Neural cell (in vitro differentiated cells): ENCODE results near the gene SRD5A1. TPM values are rescaled to one million over a fixed set of nuclear protein-coding genes. Genes with fewer than 3 reads are reported as not detected.

Experiments used
- H2AFZ ChIP-seq: fragments of 200-600, 300-800 bp; sonication (generic), shearing (Covaris generic); 2 replicates; pipeline ENCODE4 v1.6.0; 2014; ENCODE audit warnings: low read depth, mild to moderate bottlenecking, antibody characterized with exemption, low read length, moderate library complexity
- H3F3A ChIP-seq: fragments of 200-600 bp; shearing (Covaris generic); 2 replicates; pipeline ENCODE4 v1.6.1; 2016; ENCODE audit warnings: mild to moderate bottlenecking, moderate library complexity, mixed read lengths, antibody characterized with exemption, low read length; ENCODE audit not compliant: insufficient read depth, poor library complexity, severe bottlenecking
- H3K27ac ChIP-seq: fragments of 200-600, 300-800 bp; sonication (generic), shearing (Covaris generic); 2 replicates; pipeline ENCODE4 v1.5.1; 2014; ENCODE audit warnings: mild to moderate bottlenecking, low read length, moderate library complexity
- H3K27me3 ChIP-seq: fragments of 300-800, 200-600 bp; sonication (generic), shearing (Covaris generic); 2 replicates; pipeline ENCODE4 v1.6.0; 2014; ENCODE audit warnings: mild to moderate bottlenecking, low read depth, low read length, moderate library complexity; ENCODE audit not compliant: insufficient read depth
- H3K36me3 ChIP-seq: fragments of 300-800, 200-600 bp; sonication (generic), shearing (Covaris generic); 2 replicates; pipeline ENCODE4 v1.5.1; 2014; ENCODE audit warnings: mild to moderate bottlenecking, antibody characterized with exemption, low read length, moderate library complexity; ENCODE audit not compliant: insufficient read depth
- H3K4me2 ChIP-seq: fragments of 300-800, 200-600 bp; sonication (generic), shearing (Covaris generic); 2 replicates; pipeline ENCODE4 v1.6.0; 2014; ENCODE audit warnings: mild to moderate bottlenecking, low read length
- H3K4me3 ChIP-seq: fragments of 300-800, 200-600 bp; sonication (generic), shearing (Covaris generic); 2 replicates; pipeline ENCODE4 v1.5.1; 2014; ENCODE audit warnings: mild to moderate bottlenecking, low read length, moderate library complexity
- H3K79me2 ChIP-seq: fragments of 200-600 bp; shearing (Covaris generic); replicated peaks from 2 replicates; pipeline ENCODE4 v1.6.0; 2014; ENCODE audit warnings: mild to moderate bottlenecking, low read length, moderate library complexity; ENCODE audit not compliant: insufficient read depth
- H3K9ac ChIP-seq: fragments of 300-800, 200-600 bp; sonication (generic), shearing (Covaris generic); 2 replicates; pipeline ENCODE4 v1.6.1; 2016; ENCODE audit warnings: mild to moderate bottlenecking, low read length, mixed read lengths
- H3K9me2 ChIP-seq: fragments of 200-600 bp; shearing (Covaris generic); 2 replicates; pipeline ENCODE4 v1.6.1; 2016; ENCODE audit warnings: mild to moderate bottlenecking, low read length, mixed read lengths; ENCODE audit not compliant: insufficient read depth
- H3K9me3 ChIP-seq: fragments of 200-600, 300-800 bp; sonication (generic), shearing (Covaris generic); 2 replicates; pipeline ENCODE4 v1.6.1; 2016; ENCODE audit warnings: mild to moderate bottlenecking, mixed run types, low read length, moderate library complexity, mixed read lengths
- H4K20me1 ChIP-seq: fragments of 200-600 bp; shearing (Covaris generic); 2 replicates; pipeline ENCODE4 v1.6.1; 2016; ENCODE audit warnings: mild to moderate bottlenecking, mixed run types; ENCODE audit not compliant: insufficient read depth
- EP300 ChIP-seq: fragments of 450-650 bp; conservative IDR thresholded peaks from 2 replicates; pipeline ENCODE4 v1.6.1; 2014; ENCODE audit warnings: antibody characterized with exemption, mild to moderate bottlenecking, moderate library complexity; ENCODE audit not compliant: poor library complexity, severe bottlenecking
- EZH2 ChIP-seq: fragments of 200-600, 300-800 bp; shearing (Covaris generic), sonication (generic); IDR thresholded peaks from 2 replicates; pipeline ENCODE4 v1.6.1; 2014; ENCODE audit warnings: antibody characterized with exemption, low read length, borderline replicate concordance, mild to moderate bottlenecking; ENCODE audit not compliant: insufficient read depth, poor library complexity, severe bottlenecking
- MXI1 ChIP-seq: fragments of 450-650 bp; conservative IDR thresholded peaks from 2 replicates; pipeline ENCODE4 v1.6.1; 2014; ENCODE audit warnings: antibody characterized with exemption, mild to moderate bottlenecking; ENCODE audit not compliant: poor library complexity, severe bottlenecking
- POLR2AphosphoS5 ChIP-seq: IDR thresholded peaks from 2 replicates; pipeline ENCODE4 v1.6.1; 2012
- RAD21 ChIP-seq: fragments of 450-650 bp; conservative IDR thresholded peaks from 2 replicates; pipeline ENCODE4 v1.6.1; 2014; ENCODE audit warnings: antibody characterized with exemption, mild to moderate bottlenecking, moderate library complexity
- SMC3 ChIP-seq: fragments of 450-650 bp; conservative IDR thresholded peaks from 2 replicates; pipeline ENCODE4 v1.6.1; 2014; ENCODE audit warnings: antibody characterized with exemption, mild to moderate bottlenecking, moderate library complexity; ENCODE audit not compliant: poor library complexity
- TAF1 ChIP-seq: IDR thresholded peaks from 2 replicates; pipeline ENCODE4 v1.6.1; 2012; ENCODE audit warnings: low read depth
- polyA plus RNA-seq: library from polyadenylated mRNA; depleted of rRNA; stranded (reverse); fragments of >200 nt; gene quantifications from 2 replicates; pipeline ENCODE4 v1.2.3, GENCODE V29; 2014
- TF ChIP-seq, protein P1 (sequence below): IDR thresholded peaks from 2 replicates; pipeline ENCODE4 v1.6.1; 2012; ENCODE audit warnings: borderline replicate concordance
- TF ChIP-seq, protein P2 (sequence below): fragments of 450-650 bp; IDR thresholded peaks from 2 replicates; pipeline ENCODE4 v1.5.1; 2014; ENCODE audit warnings: antibody characterized with exemption, mild to moderate bottlenecking, moderate library complexity; ENCODE audit not compliant: poor library complexity, severe bottlenecking

Gene SRD5A1
- polyA plus RNA-seq, 1 donor from 2014 or later: 122 TPM

DNA sequence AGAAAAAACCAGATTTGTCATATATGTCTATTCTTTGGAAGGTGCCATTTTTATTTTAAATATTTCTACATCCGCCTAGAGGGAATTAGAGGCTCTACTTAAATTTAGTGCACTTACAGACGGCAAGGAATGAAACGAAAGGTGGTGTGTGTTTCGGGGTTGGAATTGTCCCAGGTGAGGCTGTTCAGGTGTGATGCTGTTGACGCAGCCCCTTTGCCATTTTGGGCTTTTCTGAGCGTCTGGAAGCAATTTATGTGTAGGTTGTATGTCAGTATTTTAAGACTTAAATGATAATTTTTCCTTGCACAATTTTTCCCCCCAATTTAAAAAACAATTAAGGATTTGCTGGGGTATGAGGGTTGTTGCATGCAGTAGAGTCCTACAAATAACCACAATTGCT, 82.0 kb downstream of the SRD5A1 start:
- Histone ChIP-seq H3K79me2 (peaks cover 58% of the 10 kb centered on the region), H2AFZ (no peak overlapping the region), H3K27me3 (no peaks in the 10 kb centered on the region), H3K9me2 (no peaks in the 10 kb centered on the region), H3K9ac (peak overlapping the region; percentile 55), H3K4me2 (peak overlapping the region; percentile 78), H3K4me3 (peak overlapping the region; percentile 69), H3K9me3 (no peaks in the 10 kb centered on the region), H3K36me3 (no peaks in the 10 kb centered on the region), H4K20me1 (peaks cover 27% of the 10 kb centered on the region), H3K27ac (no peak overlapping the region), H3F3A (no peaks in the 10 kb centered on the region)
- no peak for TF ChIP-seq TAF1
- TF ChIP-seq, protein P1, sequence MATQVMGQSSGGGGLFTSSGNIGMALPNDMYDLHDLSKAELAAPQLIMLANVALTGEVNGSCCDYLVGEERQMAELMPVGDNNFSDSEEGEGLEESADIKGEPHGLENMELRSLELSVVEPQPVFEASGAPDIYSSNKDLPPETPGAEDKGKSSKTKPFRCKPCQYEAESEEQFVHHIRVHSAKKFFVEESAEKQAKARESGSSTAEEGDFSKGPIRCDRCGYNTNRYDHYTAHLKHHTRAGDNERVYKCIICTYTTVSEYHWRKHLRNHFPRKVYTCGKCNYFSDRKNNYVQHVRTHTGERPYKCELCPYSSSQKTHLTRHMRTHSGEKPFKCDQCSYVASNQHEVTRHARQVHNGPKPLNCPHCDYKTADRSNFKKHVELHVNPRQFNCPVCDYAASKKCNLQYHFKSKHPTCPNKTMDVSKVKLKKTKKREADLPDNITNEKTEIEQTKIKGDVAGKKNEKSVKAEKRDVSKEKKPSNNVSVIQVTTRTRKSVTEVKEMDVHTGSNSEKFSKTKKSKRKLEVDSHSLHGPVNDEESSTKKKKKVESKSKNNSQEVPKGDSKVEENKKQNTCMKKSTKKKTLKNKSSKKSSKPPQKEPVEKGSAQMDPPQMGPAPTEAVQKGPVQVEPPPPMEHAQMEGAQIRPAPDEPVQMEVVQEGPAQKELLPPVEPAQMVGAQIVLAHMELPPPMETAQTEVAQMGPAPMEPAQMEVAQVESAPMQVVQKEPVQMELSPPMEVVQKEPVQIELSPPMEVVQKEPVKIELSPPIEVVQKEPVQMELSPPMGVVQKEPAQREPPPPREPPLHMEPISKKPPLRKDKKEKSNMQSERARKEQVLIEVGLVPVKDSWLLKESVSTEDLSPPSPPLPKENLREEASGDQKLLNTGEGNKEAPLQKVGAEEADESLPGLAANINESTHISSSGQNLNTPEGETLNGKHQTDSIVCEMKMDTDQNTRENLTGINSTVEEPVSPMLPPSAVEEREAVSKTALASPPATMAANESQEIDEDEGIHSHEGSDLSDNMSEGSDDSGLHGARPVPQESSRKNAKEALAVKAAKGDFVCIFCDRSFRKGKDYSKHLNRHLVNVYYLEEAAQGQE: no peak
- no peak for TF ChIP-seq EZH2
- no peak for TF ChIP-seq POLR2AphosphoS5
- TF ChIP-seq RAD21: no peak
- no peak for TF ChIP-seq EP300
- TF ChIP-seq MXI1: no peak
- TF ChIP-seq, protein P2, sequence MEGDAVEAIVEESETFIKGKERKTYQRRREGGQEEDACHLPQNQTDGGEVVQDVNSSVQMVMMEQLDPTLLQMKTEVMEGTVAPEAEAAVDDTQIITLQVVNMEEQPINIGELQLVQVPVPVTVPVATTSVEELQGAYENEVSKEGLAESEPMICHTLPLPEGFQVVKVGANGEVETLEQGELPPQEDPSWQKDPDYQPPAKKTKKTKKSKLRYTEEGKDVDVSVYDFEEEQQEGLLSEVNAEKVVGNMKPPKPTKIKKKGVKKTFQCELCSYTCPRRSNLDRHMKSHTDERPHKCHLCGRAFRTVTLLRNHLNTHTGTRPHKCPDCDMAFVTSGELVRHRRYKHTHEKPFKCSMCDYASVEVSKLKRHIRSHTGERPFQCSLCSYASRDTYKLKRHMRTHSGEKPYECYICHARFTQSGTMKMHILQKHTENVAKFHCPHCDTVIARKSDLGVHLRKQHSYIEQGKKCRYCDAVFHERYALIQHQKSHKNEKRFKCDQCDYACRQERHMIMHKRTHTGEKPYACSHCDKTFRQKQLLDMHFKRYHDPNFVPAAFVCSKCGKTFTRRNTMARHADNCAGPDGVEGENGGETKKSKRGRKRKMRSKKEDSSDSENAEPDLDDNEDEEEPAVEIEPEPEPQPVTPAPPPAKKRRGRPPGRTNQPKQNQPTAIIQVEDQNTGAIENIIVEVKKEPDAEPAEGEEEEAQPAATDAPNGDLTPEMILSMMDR: no peak
- no peak for TF ChIP-seq SMC3

DNA sequence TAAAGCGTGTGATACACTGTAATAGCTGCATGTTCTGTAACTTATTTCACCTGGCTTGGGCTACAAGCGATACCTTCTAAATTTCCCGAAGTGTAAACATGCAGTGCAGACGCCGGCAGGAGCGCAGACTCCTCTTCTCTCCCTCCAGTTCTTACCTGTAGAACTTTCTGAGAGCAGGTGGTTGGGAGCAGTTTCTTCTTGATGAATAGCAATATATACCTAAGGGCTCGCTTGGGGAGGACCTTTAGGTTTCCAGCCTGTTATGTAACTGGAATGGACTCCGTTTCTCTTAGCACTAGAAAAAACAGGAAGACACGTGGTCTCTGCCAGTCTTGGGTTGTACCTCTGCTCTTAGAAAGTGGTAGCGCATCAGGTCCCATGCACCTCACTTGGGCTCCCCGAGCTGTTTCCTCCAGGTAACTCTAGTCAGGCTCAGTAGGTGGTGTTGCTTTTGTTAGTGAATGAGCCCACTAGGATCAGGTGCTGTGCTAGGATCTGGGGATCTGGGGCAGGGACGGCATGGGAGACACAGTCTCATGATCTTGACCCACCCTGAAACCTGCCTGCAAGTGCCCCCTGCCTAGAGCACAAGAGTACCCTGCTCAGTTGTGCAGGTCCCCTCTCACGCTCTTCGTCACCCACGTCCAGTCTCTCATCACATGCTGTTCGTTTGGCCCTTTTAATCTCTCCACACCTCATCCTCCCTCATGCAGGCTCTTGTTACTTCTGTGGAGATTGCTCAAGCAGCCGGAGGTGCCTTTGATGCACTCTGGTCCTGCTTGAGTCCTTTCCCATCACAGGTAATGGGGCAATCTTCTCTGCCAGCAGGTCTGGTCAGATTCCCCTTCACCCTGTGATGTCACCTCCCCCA, 82.8 kb downstream of the SRD5A1 start:
- Histone ChIP-seq H3F3A (no peaks in the 10 kb centered on the region), H4K20me1 (peaks cover 27% of the 10 kb centered on the region), H3K4me3 (peak overlapping the region; percentile 69), H3K27ac (no peak overlapping the region), H3K9ac (peak overlapping the region; percentile 55), H2AFZ (no peak overlapping the region), H3K27me3 (no peaks in the 10 kb centered on the region), H3K36me3 (no peaks in the 10 kb centered on the region), H3K4me2 (peak overlapping the region; percentile 78), H3K9me2 (no peaks in the 10 kb centered on the region), H3K79me2 (peaks cover 62% of the 10 kb centered on the region), H3K9me3 (no peaks in the 10 kb centered on the region)
- TF ChIP-seq EP300 (no peak), MXI1 (no peak), TAF1 (no peak)
- TF ChIP-seq, protein P1: no peak
